ENCODE data around the gene SPRY1.

The SPRY1 gene

DNA sequence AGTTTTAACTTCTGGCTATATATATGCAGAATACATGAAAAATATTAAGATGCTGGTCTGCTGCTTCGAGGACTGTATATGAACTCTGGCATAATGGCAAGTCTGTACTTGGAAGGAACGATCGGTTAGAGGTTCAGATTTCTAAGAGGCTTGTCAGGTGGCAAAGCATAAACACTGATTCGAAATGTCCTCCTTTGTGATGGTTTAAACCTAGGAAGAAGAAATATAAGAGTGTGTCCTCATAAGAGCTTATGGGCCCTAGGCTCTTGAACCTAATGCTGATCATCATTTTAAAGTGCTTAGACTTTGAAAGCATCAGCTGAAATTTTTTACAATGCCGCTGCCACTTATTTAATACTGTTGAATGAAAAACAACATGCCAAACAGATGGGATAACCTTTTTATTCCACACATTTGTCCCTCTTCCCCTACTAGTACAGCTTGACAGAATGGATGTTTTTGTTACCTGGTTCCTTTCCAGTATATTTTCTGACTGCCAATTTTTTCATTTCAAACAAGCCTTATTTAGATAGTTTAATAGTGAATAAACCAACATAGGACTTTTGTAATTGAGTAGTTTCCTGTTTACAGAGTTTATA is 8.8 kb downstream of the SPRY1 start:
- Histone ChIP-seq H3K9me3 (ENCODE audit: low read length) (no peaks in the 10 kb centered on the region), H2AFZ (ENCODE audit: low read depth, low read length) (no peak overlapping the region), H3K27me3 (ENCODE audit: insufficient read depth, low read length) (no peaks in the 10 kb centered on the region), H3K4me3 (ENCODE audit: low read length) (no peak overlapping the region), H3K36me3 (ENCODE audit: insufficient read depth, low read length) (peaks cover 15% of the 10 kb centered on the region), H3K4me1 (ENCODE audit: insufficient read depth, low read length) (peaks cover 3% of the 10 kb centered on the region)

DNA sequence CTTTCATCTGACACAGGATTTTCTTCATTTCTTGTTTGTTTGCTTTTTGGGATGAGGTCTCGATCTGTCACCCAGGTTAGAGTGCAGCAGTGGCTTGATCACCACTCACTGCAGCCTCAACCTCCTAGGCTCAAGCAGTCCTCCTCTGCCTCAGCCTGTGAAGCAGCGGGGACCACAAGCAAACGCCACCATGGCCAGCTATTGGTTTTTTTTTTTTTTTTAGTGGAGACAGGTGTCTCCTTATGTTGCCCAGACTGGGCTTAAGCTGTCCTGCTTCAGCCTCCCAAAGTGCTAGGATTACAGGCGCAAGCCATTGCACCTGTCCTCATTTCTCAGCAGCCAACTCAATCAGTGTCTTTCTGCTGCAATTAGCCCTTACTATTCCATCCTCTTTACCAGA is 10.3 kb downstream of the SPRY1 start:
- Histone ChIP-seq H3K36me3 (ENCODE audit: insufficient read depth, low read length) (peaks cover 15% of the 10 kb centered on the region), H3K4me3 (ENCODE audit: low read length) (no peak overlapping the region), H2AFZ (ENCODE audit: low read depth, low read length) (no peak overlapping the region), H3K9me3 (ENCODE audit: low read length) (no peaks in the 10 kb centered on the region), H3K4me1 (ENCODE audit: insufficient read depth, low read length) (no peaks in the 10 kb centered on the region), H3K27me3 (ENCODE audit: insufficient read depth, low read length) (no peaks in the 10 kb centered on the region)

DNA sequence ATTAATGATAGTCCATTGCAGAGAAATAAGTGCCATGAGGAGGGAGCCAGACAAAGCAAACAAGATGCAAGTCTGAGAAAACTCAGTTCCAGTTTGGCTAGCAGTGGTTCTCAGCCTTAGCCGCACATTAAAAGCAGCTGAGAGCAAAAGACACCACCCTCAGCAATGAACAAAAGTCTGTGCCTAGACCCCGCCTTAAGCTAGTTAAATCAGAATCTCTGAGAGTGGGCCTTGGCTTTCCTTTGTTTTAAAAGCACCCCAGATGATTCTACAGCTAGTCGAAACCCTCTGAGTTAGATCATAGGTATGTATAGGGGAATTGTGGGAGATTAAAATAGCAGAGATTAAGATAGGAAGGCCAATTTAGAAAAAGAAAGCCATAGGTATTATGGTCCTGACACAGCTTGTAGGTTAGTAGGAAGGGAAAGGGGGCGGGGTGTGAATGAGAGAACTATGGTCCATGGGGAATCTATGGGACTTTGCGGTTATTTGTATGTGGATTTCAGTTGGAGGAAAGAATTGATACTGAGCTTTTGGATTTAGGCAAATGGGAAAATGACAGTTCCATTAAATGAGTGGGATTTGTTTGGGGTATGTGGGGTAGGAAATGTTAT is 12.0 kb downstream of the SPRY1 start:
- Histone ChIP-seq H3K9me3 (ENCODE audit: low read length) (no peaks in the 10 kb centered on the region), H3K27me3 (ENCODE audit: insufficient read depth, low read length) (no peaks in the 10 kb centered on the region), H2AFZ (ENCODE audit: low read depth, low read length) (no peak overlapping the region), H3K4me3 (ENCODE audit: low read length) (no peak overlapping the region), H3K4me1 (ENCODE audit: insufficient read depth, low read length) (peaks cover 4% of the 10 kb centered on the region), H3K36me3 (ENCODE audit: insufficient read depth, low read length) (no peaks in the 10 kb centered on the region)

DNA sequence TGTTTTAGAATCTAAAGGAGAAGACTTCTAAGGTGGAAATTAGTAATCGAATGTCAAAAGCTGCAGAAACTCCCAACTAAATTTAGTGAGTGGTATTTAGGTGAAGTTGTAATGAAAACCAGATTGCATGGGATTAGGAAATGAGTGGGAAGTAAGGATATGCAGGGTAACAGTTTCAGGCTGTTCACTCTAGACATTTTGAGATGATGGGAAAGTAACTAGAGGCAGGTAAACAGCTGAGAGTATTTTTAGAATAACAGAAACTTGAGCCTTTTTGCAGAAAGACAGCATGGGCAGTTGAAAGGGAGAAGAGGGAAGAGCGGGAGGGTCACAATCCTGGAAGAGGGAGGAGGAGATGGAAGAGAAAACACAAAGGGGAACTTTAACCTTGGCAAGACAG is 12.7 kb downstream of the SPRY1 start:
- no peaks in the 10 kb centered on the region for H3K9me3 ChIP-seq (ENCODE audit: low read length)
- no peaks in the 10 kb centered on the region for H3K27me3 ChIP-seq (ENCODE audit: insufficient read depth, low read length)
- H3K4me1 ChIP-seq (ENCODE audit: insufficient read depth, low read length) = peaks cover 4% of the 10 kb centered on the region
- H3K36me3 ChIP-seq (ENCODE audit: insufficient read depth, low read length) = no peaks in the 10 kb centered on the region
- H2AFZ ChIP-seq (ENCODE audit: low read depth, low read length) = no peak overlapping the region
- no peak overlapping the region for H3K4me3 ChIP-seq (ENCODE audit: low read length)

DNA sequence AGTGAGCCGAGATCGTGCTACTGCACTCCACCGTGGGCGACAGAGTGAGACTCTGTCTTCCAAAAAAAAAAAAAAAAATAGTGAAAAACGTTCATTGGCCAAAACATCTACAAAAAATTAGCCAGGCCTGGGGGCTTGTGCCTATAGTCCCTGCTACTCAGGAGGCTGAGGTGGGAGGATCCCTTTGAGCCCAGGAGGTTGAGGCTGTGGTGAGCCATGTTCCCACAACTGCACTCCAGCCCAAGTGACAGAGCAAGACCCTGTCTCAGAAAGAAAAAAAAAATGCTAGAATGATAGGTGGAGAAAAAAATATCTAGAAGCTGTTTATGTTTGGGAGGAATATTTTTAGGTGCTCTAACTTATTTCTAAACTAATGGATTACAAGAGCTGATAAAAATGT is 14.9 kb downstream of the SPRY1 start:
- Histone ChIP-seq H3K36me3 (ENCODE audit: insufficient read depth, low read length) (no peaks in the 10 kb centered on the region), H3K4me3 (ENCODE audit: low read length) (no peak overlapping the region), H3K4me1 (ENCODE audit: insufficient read depth, low read length) (peaks cover 4% of the 10 kb centered on the region), H3K9me3 (ENCODE audit: low read length) (no peaks in the 10 kb centered on the region), H2AFZ (ENCODE audit: low read depth, low read length) (no peak overlapping the region), H3K27me3 (ENCODE audit: insufficient read depth, low read length) (no peaks in the 10 kb centered on the region)

DNA sequence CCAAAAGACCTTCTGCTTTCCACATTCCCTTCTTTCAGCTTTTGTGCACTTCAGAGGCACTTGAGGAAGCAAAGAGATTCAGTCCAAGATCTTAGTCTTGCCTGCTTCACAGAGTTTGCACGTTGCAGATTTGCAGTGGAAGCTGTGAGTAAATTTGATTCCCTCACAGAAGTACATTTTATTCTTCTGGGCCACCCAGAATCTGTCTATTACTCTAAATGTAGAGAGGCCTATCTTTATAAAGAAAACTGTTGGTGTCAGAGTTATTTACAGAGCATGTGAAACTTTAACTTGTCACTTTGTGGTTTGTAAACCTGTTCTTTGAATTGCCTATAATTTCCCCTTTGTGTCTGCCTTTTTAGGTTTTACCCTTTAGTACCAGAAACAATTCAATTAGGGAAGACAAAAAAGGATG is 15.5 kb downstream of the SPRY1 start:
- H3K9me3 ChIP-seq (ENCODE audit: low read length) = no peaks in the 10 kb centered on the region
- H3K36me3 ChIP-seq (ENCODE audit: insufficient read depth, low read length) = no peaks in the 10 kb centered on the region
- H2AFZ ChIP-seq (ENCODE audit: low read depth, low read length) = no peak overlapping the region
- no peak overlapping the region for H3K4me3 ChIP-seq (ENCODE audit: low read length)
- H3K27me3 ChIP-seq (ENCODE audit: insufficient read depth, low read length) = no peaks in the 10 kb centered on the region
- peaks cover 4% of the 10 kb centered on the region for H3K4me1 ChIP-seq (ENCODE audit: insufficient read depth, low read length)

DNA sequence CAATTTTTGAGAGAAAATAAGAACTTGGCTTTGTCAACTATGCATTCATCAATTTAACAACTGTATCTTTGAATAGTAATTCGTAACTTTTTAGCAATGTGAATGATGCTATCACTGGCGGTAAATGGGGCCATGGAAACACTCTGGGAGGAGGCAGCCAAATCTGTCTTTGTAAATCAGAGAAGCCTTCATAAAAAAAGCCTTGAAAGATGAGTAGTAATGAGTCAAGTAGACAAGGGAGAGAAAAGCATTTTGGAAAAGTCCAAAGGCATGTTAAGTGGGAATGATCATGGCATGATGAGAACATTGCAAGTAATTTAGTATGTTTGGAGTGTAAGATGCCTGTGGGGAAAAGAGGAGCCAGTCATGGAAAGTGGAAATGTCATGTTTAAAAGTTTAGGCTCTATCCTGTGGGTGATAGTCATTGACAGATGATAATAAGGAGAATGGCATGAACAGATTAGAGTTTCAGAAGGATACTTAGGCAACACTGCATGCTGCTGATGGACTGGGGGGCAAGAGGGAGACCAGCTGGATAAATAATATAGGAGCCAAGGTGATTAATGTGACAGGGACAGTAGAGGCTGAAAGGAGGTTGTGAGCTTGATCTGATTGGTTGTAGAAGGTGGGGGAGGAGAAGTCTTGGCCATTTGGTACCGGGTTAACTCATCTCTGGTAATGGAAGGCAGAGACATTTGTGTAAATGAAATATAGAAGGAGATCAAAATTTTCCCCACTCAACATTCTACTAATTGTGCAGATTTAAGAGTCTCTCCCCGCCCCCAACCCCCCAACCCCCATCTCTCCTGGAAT is 16.3 kb downstream of the SPRY1 start:
- no peaks in the 10 kb centered on the region for H3K9me3 ChIP-seq (ENCODE audit: low read length)
- H2AFZ ChIP-seq (ENCODE audit: low read depth, low read length) = no peak overlapping the region
- H3K27me3 ChIP-seq (ENCODE audit: insufficient read depth, low read length) = no peaks in the 10 kb centered on the region
- H3K36me3 ChIP-seq (ENCODE audit: insufficient read depth, low read length) = no peaks in the 10 kb centered on the region
- no peak overlapping the region for H3K4me3 ChIP-seq (ENCODE audit: low read length)
- H3K4me1 ChIP-seq (ENCODE audit: insufficient read depth, low read length) = peaks cover 4% of the 10 kb centered on the region

DNA sequence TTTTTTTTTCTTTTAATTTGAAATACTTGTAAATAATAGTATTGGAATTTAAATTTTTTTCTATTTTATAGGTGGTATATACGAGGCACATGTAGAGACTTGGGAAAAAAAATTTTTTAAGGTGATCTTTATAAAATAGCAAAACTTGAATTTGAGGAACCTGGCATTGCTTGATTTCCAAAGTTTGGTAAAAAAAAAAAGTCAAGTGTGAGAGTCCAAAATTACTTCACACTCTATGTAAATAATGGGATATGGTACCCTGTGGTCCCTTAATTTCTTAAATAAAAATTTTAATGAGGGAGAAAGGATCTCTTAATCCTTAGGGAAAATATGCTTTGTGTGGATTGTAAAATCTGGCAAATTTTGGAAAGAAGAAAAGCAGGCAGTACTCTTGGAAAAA is 19.0 kb downstream of the SPRY1 start:
- H3K36me3 ChIP-seq (ENCODE audit: insufficient read depth, low read length) = no peaks in the 10 kb centered on the region
- peaks cover 13% of the 10 kb centered on the region for H3K4me1 ChIP-seq (ENCODE audit: insufficient read depth, low read length)

DNA sequence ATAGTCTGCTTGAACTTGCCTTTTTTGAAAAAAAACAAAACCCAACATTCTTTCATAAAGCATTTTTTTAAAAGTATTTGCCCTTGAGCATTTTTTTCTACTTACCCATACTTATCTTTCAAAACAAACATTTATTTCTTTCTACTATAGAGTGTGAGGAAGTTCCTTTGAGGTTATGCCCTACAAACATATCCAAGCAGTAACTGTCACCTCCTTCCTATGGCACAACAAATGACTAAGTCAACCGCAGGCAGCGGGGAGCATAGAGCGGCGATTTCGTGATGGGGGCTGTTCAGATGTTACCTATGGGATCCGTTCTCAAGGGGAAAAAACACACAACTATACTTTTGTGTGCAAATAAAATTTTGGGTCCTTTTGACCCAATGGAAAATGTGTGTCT is 19.4 kb downstream of the SPRY1 start:
- H3K9me3 ChIP-seq (ENCODE audit: low read length) = no peaks in the 10 kb centered on the region
- no peak overlapping the region for H3K4me3 ChIP-seq (ENCODE audit: low read length)
- no peaks in the 10 kb centered on the region for H3K36me3 ChIP-seq (ENCODE audit: insufficient read depth, low read length)
- H3K27me3 ChIP-seq (ENCODE audit: insufficient read depth, low read length) = no peaks in the 10 kb centered on the region
- no peak overlapping the region for H2AFZ ChIP-seq (ENCODE audit: low read depth, low read length)
- peaks cover 13% of the 10 kb centered on the region for H3K4me1 ChIP-seq (ENCODE audit: insufficient read depth, low read length)

More for the DNA sequence above, 19.0 kb downstream of the SPRY1 start:
- Histone ChIP-seq H3K9me3 (ENCODE audit: low read length) (no peaks in the 10 kb centered on the region), H2AFZ (ENCODE audit: low read depth, low read length) (no peak overlapping the region), H3K27me3 (ENCODE audit: insufficient read depth, low read length) (no peaks in the 10 kb centered on the region), H3K4me3 (ENCODE audit: low read length) (no peak overlapping the region)

DNA sequence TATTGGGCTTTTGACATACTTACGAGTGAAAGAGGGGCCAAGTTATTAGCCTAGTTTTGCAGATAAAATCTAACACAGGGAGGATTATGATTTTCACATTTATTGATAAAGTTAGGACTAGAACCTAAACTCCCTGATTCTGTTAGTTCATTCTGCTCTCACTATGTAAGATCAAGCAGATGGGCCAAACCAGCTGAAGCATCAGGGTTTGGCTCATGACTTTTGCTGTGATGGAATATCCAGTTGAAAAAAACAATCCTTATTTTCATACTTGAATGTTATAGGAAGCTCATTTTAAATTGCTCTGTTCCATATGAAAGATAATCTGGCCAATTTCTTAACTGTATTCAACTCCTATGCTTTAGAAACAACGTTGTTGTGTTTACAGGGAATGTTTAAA is 21.2 kb downstream of the SPRY1 start:
- Histone ChIP-seq H2AFZ (ENCODE audit: low read depth, low read length) (no peak overlapping the region), H3K4me3 (ENCODE audit: low read length) (no peak overlapping the region), H3K36me3 (ENCODE audit: insufficient read depth, low read length) (no peaks in the 10 kb centered on the region), H3K27me3 (ENCODE audit: insufficient read depth, low read length) (no peaks in the 10 kb centered on the region), H3K9me3 (ENCODE audit: low read length) (no peaks in the 10 kb centered on the region), H3K4me1 (ENCODE audit: insufficient read depth, low read length) (peaks cover 9% of the 10 kb centered on the region)

DNA sequence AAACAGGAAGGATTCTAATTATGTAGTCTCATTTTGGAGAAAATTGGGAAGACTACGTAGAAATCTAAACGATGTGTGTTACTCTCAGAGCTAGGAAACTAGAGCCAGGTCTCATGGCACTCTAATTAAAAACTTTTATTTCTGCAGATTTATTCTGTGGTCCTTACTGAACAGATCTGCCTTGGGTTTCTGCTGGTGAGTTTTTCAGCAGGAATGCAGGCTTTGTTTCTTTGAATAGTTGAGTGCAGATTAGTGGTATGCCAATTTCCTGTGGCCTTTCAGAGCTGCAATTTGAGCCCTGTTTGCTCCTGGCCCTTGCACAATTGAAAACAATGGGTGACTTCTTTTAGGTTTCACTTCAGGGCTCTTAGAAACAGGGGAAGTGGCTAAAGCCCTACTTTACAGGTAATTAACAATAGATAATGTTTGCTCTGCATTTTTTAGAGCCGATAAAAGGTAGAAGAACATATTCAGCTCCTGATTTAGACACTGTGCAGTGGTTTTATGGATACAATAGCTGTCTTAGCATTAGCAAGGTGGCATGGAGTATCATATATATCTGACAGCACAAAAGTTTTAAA is 21.8 kb downstream of the SPRY1 start:
- Histone ChIP-seq H2AFZ (ENCODE audit: low read depth, low read length) (no peak overlapping the region), H3K4me1 (ENCODE audit: insufficient read depth, low read length) (peaks cover 9% of the 10 kb centered on the region), H3K36me3 (ENCODE audit: insufficient read depth, low read length) (no peaks in the 10 kb centered on the region), H3K9me3 (ENCODE audit: low read length) (no peaks in the 10 kb centered on the region), H3K4me3 (ENCODE audit: low read length) (no peak overlapping the region), H3K27me3 (ENCODE audit: insufficient read depth, low read length) (no peaks in the 10 kb centered on the region)

DNA sequence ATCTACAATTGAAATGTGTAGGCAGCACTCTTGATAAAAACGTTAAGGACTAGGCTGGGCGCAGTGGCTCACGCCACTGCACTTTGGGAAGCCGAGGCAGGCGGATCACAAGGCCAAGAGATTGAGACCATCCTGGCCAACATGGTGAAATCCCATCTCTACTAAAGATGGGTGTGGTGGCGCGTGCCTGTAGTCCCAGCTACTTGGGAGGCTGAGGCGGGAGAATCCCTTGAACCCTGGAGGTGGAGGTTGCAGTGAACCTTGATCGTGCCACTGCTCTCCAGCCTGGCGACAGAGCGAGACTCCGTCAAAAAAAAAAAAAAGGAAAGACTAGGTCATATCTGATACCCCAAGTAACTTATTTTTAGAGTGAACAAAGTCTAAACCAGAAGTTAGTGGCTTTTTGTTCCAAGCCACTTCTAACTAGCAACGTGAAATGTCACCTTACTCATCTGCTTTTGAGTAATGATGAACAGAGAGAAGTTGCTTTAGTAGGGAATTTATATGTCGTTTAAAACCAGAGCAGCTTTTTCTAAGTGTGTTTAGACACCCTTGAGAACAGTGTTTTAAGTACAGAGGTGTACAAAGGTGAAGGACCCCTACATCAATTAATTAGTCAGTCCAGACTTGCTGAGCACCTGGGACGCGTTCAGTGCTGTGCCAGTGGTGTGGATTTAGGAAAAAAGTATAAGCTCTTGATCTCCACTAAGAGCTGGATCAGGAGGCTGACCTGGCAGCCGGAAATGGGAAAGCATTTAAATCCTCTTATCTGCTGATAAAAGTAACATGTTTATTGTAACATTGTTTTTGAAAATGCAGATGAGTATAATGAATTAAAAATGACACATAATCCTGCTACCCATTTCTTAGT is 23.5 kb downstream of the SPRY1 start:
- H3K4me3 ChIP-seq (ENCODE audit: low read length) = no peak overlapping the region
- H3K9me3 ChIP-seq (ENCODE audit: low read length) = no peaks in the 10 kb centered on the region
- no peaks in the 10 kb centered on the region for H3K36me3 ChIP-seq (ENCODE audit: insufficient read depth, low read length)
- no peak overlapping the region for H2AFZ ChIP-seq (ENCODE audit: low read depth, low read length)
- H3K4me1 ChIP-seq (ENCODE audit: insufficient read depth, low read length) = peaks cover 9% of the 10 kb centered on the region
- no peaks in the 10 kb centered on the region for H3K27me3 ChIP-seq (ENCODE audit: insufficient read depth, low read length)

Data from neuron (in vitro differentiated cells).